Inferior parietal cortex (tissue), 1 donor: ENCODE results near the gene ZNF367.
"Not testable (repeated sequence)": the region's sequence is repeated elsewhere in the genome, so short reads cannot be mapped to it uniquely, and the experiment has no call there.

Source experiments
- DNase-seq: peaks from one replicate; pipeline ENCODE4 v3.0.0-alpha.2; 2016; ENCODE audit errors: extremely low spot score

The ZNF367 gene

GRCh38 chr9:96400132-96400910, 17.8 kb downstream of the ZNF367 start:
- no peak for DNase-seq

- DNase-seq, result no peak
Observed at GRCh38 chr9:96399325-96399633, 18.9 kb downstream of the ZNF367 start.

- no peak for DNase-seq
Observed at GRCh38 chr9:96398582-96399324, 19.4 kb downstream of the ZNF367 start.

- DNase-seq, result no peak
Observed at GRCh38 chr9:96395964-96396363, 22.2 kb downstream of the ZNF367 start.

GRCh38 chr9:96394832-96395496, 23.2 kb downstream of the ZNF367 start:
- no peak for DNase-seq

- DNase-seq, result no peak
Observed at GRCh38 chr9:96392263-96392662, 25.9 kb downstream of the ZNF367 start.

- no peak for DNase-seq
Observed at GRCh38 chr9:96391021-96391765, 27.0 kb downstream of the ZNF367 start.

GRCh38 chr9:96388144-96388543, 30.0 kb downstream of the ZNF367 start:
- DNase-seq, result no peak

- no peak for DNase-seq
Observed at GRCh38 chr9:96386157-96386556, 32.0 kb downstream of the ZNF367 start.

GRCh38 chr9:96383165-96383942, 34.8 kb downstream of the ZNF367 start, which contains the start of gene SLC35D2:
SLC35D2 (minus strand) TSS chr9:96383711; CDS start chr9:96383634, 77 bp downstream.
- DNase-seq, result no peak

- DNase-seq, result peak; percentile 30
Observed at GRCh38 chr9:96382839-96383164, 35.4 kb downstream of the ZNF367 start.

GRCh38 chr9:96382175-96382574, 36.0 kb downstream of the ZNF367 start:
- no peak for DNase-seq

- DNase-seq, result no peak
Observed at GRCh38 chr9:96381696-96382095, 36.5 kb downstream of the ZNF367 start.

- no peak for DNase-seq
Observed at GRCh38 chr9:96381125-96381524, 37.0 kb downstream of the ZNF367 start.

- no peak for DNase-seq
Observed at GRCh38 chr9:96379461-96379860, 38.7 kb downstream of the ZNF367 start.

GRCh38 chr9:96378187-96378586, 40.0 kb downstream of the ZNF367 start:
- DNase-seq, result no peak

- no peak for DNase-seq
Observed at GRCh38 chr9:96376891-96377874, 41.0 kb downstream of the ZNF367 start.

GRCh38 chr9:96375507-96375906, 42.7 kb downstream of the ZNF367 start:
- DNase-seq, result not testable (repeated sequence)

GRCh38 chr9:96367943-96368342, 50.2 kb downstream of the ZNF367 start:
- DNase-seq, result no peak
